Activated CD4-positive, alpha-beta T cell treated with anti-CD3 and anti-CD28 coated beads, Interleukin-2, amount 10 ng/mL, durations not matched to agents 7 days and 5 days (primary cell): ENCODE results near the gene PDLIM3. TPM values are rescaled to one million over a fixed set of nuclear protein-coding genes. Genes with fewer than 3 reads are reported as not detected.

Source experiments
- total RNA-seq, 2 experiments: library from RNA; stranded (reverse); gene quantifications; one replicate each; pipeline ENCODE4 v1.2.3, GENCODE V29; 2021

Gene PDLIM3
- total RNA-seq, 2 experiments from 2014 or later: not detected

Other genes with a start within 250 kb of the PDLIM3 start
- gene LRP2BP, start 139.6 kb downstream of the PDLIM3 start, total RNA-seq: under 1 TPM; 0.73 to 0.79 TPM
- gene ANKRD37, start 138.7 kb downstream of the PDLIM3 start, total RNA-seq: 10 to 100 TPM; 12.0 to 12.8 TPM
- 10 to 100 TPM; 17.9 to 20.3 TPM for gene UFSP2, start 109.5 kb downstream of the PDLIM3 start, total RNA-seq
- gene CCDC110, start 63.8 kb downstream of the PDLIM3 start, total RNA-seq: not detected